Measurements from ENCODE around the gene RPP38. TPM values are rescaled to one million over a fixed set of nuclear protein-coding genes. Genes with fewer than 3 reads are reported as not detected.
A peak's percentile ranks its signal among the peaks of the same experiment; 100 is the strongest.

The RPP38 gene, protein sequence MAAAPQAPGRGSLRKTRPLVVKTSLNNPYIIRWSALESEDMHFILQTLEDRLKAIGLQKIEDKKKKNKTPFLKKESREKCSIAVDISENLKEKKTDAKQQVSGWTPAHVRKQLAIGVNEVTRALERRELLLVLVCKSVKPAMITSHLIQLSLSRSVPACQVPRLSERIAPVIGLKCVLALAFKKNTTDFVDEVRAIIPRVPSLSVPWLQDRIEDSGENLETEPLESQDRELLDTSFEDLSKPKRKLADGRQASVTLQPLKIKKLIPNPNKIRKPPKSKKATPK
- total RNA-seq (2022): 40.1 and 40.7 TPM in 2 replicates
- percentile 90 among the genes with signal in this experiment for Bru-seq, nascent RNA
- BruChase-seq, experiment 1, labeled RNA remaining after a 2-hour chase: percentile 83 among the genes with signal in this experiment
- percentile 70 among the genes with signal in this experiment for BruChase-seq, experiment 2, labeled RNA remaining after a 6-hour chase
- long read RNA-seq, transcript RPP38-203 (2 exons, 1,030 nt): minor isoform, 30 of 135 reads
- long read RNA-seq, transcript RPP38-201 (3 exons, 1,457 nt): major isoform, 46 of 135 reads
- long read RNA-seq, transcript RPP38-207 (2 exons, 1,537 nt): minor isoform, 28 of 135 reads
- long read RNA-seq, transcript RPP38-204 (3 exons, 1,296 nt): minor isoform, 10 of 135 reads
- long read RNA-seq, partial matches to known transcripts: 2 of 135 reads
- long read RNA-seq, other reads (novel, unspliced or antisense): 19 of 135 reads

DNA sequence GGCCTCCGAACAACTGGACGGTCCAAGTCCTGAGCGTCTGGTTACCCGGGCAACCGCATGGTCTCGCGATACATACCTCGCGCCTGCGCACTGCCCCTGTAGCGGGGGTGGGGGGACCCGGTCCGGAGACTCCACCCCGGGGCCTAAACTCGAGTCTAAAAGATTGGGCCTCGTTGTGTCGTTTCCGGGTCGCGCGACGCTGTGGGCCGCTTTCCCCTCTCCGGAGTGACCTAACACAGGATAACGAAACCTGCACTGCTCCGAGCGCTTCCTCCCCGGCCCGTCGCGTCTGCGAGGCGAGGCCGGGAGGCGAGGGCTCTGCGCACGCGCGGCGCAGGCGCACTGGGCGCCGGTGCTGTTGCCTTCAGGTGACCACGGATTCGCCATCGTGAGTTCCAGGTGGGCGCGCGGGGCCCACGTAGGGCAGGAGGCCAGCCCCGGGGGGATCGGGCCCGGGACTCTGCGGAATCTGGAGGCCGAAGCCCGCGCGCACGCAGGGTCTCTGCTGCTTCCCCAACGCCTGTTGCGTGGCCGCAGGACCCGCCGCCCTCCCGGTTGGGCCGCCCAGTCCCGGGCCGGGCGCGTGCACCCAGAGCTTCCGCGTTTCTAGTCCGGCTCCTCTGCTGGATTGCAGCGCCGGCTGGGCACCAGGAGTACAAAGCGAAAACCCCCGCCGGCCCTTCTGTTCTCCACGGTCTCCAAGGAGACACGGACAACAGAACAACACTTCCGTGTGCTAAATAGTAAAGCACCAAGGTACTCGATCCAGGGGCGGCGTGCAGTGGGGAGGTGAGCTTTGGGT is at the start of gene RPP38:
TSS of gene RPP38 (plus strand) at position 345 of the 802 bp plus-strand sequence. CDS start 5,960 bp downstream, outside the sequence.
- intact Hi-C loops (cut with micrococcal nuclease; ENCODE audit: unreplicated experiment): loop anchor here (1.0 to 2.0 kb wide), 2 partner anchors 9 to 218 kb away; partner anchors contain the start of genes ACBD7 and SUV39H2
- CTCF ChIA-PET: interaction anchor here (1.1 kb wide), 1 partner anchor 106 kb away, joined by 3 read pairs; no protein-coding TSS in a partner anchor
- Mint-ChIP-seq H3K9me3 (ENCODE audit: unreplicated experiment) (peaks cover 4% of the 10 kb centered on the region), H3K36me3 (ENCODE audit: insufficient read depth, unreplicated experiment) (peaks cover 54% of the 10 kb centered on the region), H3K27ac (ENCODE audit: unreplicated experiment) (peak within 1 kb of the TSS; percentile 100), H3K4me1 (ENCODE audit: low read depth, unreplicated experiment) (peaks cover 20% of the 10 kb centered on the region), H3K4me3 (ENCODE audit: unreplicated experiment) (peak within 1 kb of the TSS; percentile 100), H3K27me3 (ENCODE audit: insufficient read depth, unreplicated experiment) (peaks cover 1% of the 10 kb centered on the region)
- peak within 1 kb of the TSS; percentile 89 for H3K4me3 ChIP-seq (ENCODE audit: low read depth, low read length)
- peaks cover 9% of the 10 kb centered on the region; the same call in 1 of the 2 replicates for H3K4me1 ChIP-seq
- no peaks in the 10 kb centered on the region for H3K9me3 ChIP-seq
- peaks cover 1% of the 10 kb centered on the region; the same call in 1 of the 2 replicates for H3K36me3 ChIP-seq (ENCODE audit: control insufficient read depth, insufficient read depth, low read length)
- POLR2A ChIA-PET: interaction anchor here (0.7 to 1.3 kb wide), 7 partner anchors 9 to 502 kb away, joined by 3 to 7 read pairs (median 4); partner anchors contain the start of genes CDNF, HSPA14, MEIG1 and MSANTD7
- no TSS peak for BruUV-seq (replicated peaks)
- TF ChIP-seq, protein P1, sequence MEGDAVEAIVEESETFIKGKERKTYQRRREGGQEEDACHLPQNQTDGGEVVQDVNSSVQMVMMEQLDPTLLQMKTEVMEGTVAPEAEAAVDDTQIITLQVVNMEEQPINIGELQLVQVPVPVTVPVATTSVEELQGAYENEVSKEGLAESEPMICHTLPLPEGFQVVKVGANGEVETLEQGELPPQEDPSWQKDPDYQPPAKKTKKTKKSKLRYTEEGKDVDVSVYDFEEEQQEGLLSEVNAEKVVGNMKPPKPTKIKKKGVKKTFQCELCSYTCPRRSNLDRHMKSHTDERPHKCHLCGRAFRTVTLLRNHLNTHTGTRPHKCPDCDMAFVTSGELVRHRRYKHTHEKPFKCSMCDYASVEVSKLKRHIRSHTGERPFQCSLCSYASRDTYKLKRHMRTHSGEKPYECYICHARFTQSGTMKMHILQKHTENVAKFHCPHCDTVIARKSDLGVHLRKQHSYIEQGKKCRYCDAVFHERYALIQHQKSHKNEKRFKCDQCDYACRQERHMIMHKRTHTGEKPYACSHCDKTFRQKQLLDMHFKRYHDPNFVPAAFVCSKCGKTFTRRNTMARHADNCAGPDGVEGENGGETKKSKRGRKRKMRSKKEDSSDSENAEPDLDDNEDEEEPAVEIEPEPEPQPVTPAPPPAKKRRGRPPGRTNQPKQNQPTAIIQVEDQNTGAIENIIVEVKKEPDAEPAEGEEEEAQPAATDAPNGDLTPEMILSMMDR (IDR thresholded peaks at IDR 0.05; ENCODE audit: insufficient read depth in 1 of 2, low read depth in 1 of 2, low read length in 1 of 2, severe bottlenecking in 1 of 2, unreplicated experiment in 1 of 2): no peak
- DNase-seq: peak; percentile 98 to 100
- no peaks in the 10 kb centered on the region for H3K27me3 ChIP-seq (replicated peaks; ENCODE audit: control insufficient read depth, insufficient read depth, low read length)

DNA sequence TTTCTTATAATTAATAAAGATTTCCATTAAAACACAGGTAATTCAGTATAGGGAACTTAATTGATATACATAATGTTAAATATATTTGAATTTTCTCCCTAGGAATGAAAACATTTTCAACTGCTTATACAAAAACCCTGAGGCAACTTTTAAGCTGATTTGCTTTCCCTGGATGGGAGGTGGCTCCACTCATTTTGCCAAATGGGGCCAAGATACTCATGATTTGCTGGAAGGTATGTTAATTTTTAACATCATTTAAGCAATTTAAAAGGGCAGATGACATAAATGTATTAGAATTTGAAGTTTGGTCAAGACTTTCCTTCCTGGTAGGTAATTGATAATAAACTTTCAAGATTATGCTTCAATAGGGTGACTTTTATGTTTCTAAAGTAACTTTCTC is 47.6 kb upstream of the RPP38 start:
- ChIA-PET POLR2A (no interaction called here), CTCF (no interaction called here)
- Mint-ChIP-seq H3K27ac (ENCODE audit: unreplicated experiment) (no peak overlapping the region), H3K4me3 (ENCODE audit: unreplicated experiment) (no peak overlapping the region), H3K36me3 (ENCODE audit: insufficient read depth, unreplicated experiment) (no peaks in the 10 kb centered on the region), H3K27me3 (ENCODE audit: insufficient read depth, unreplicated experiment) (no peaks in the 10 kb centered on the region), H3K9me3 (ENCODE audit: unreplicated experiment) (no peaks in the 10 kb centered on the region), H3K4me1 (ENCODE audit: low read depth, unreplicated experiment) (no peaks in the 10 kb centered on the region)
- H3K27me3 ChIP-seq (replicated peaks; ENCODE audit: control insufficient read depth, insufficient read depth, low read length): no peaks in the 10 kb centered on the region
- TF ChIP-seq, protein P1 (IDR thresholded peaks at IDR 0.05; ENCODE audit: insufficient read depth in 1 of 2, low read depth in 1 of 2, low read length in 1 of 2, severe bottlenecking in 1 of 2, unreplicated experiment in 1 of 2): no peak
- H3K4me1 ChIP-seq: no peaks in the 10 kb centered on the region
- intact Hi-C loops (cut with micrococcal nuclease; ENCODE audit: unreplicated experiment): no loop called here
- no peaks in the 10 kb centered on the region for H3K36me3 ChIP-seq (ENCODE audit: control insufficient read depth, insufficient read depth, low read length)
- H3K9me3 ChIP-seq: 0 out of 2 replicates have a peak, but pooled peaks cover 5% of the 10 kb centered on the region
- no TSS peak for BruUV-seq (replicated peaks)
- no peak for DNase-seq
- no peak overlapping the region for H3K4me3 ChIP-seq (ENCODE audit: low read depth, low read length)

DNA sequence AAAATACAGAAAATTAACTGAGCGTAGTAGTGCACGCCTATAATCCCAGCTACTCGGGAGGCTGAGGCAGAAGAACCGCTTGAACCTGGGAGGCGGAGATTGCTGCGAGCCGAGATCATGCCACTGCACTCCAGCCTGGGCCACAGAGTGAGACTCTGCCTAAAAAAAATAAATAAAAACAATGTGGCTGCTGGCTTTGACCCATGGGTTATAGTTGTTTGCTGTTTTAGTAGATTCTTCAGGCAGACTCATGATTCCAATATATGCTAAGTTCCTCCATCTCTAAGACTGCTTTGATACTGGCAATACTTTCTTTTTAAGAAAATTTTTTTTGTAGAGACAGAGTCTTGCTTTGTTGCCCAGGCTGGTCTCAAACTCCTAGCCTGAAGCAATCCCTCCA is 45.0 kb upstream of the RPP38 start:
- no peaks in the 10 kb centered on the region for H3K36me3 Mint-ChIP-seq (ENCODE audit: insufficient read depth, unreplicated experiment)
- H3K4me3 ChIP-seq (ENCODE audit: low read depth, low read length): no peak overlapping the region
- H3K9me3 ChIP-seq: no peaks in the 10 kb centered on the region
- no peak overlapping the region for H3K4me3 Mint-ChIP-seq (ENCODE audit: unreplicated experiment)
- no TSS peak for BruUV-seq (replicated peaks)
- TF ChIP-seq, protein P1 (IDR thresholded peaks at IDR 0.05; ENCODE audit: insufficient read depth in 1 of 2, low read depth in 1 of 2, low read length in 1 of 2, severe bottlenecking in 1 of 2, unreplicated experiment in 1 of 2): no peak
- CTCF ChIA-PET: no interaction called here
- DNase-seq: no peak
- no peaks in the 10 kb centered on the region for H3K27me3 ChIP-seq (replicated peaks; ENCODE audit: control insufficient read depth, insufficient read depth, low read length)
- H3K9me3 Mint-ChIP-seq (ENCODE audit: unreplicated experiment): no peaks in the 10 kb centered on the region
- POLR2A ChIA-PET: no interaction called here
- intact Hi-C loops (cut with micrococcal nuclease; ENCODE audit: unreplicated experiment): no loop called here
- H3K27me3 Mint-ChIP-seq (ENCODE audit: insufficient read depth, unreplicated experiment): peaks cover 2% of the 10 kb centered on the region
- no peaks in the 10 kb centered on the region for H3K4me1 Mint-ChIP-seq (ENCODE audit: low read depth, unreplicated experiment)
- H3K36me3 ChIP-seq (ENCODE audit: control insufficient read depth, insufficient read depth, low read length): no peaks in the 10 kb centered on the region
- H3K4me1 ChIP-seq: no peaks in the 10 kb centered on the region
- no peak overlapping the region for H3K27ac Mint-ChIP-seq (ENCODE audit: unreplicated experiment)
